ENCODE data around the gene GNB1L. TPM values are rescaled to one million over a fixed set of nuclear protein-coding genes. Genes with fewer than 3 reads are reported as not detected.

GNB1L gene
- total RNA-seq, 4 donors from 2014 or later = 0.59 to 12.2 (median 3.1) TPM

- DNase-seq = no peak
- intact Hi-C loops (cut with DNase I; ENCODE audit: low total_unique reads) = no loop called here
- H3K9me3 ChIP-seq = no peaks in the 10 kb centered on the region
- TF ChIP-seq CTCF (IDR thresholded peaks at IDR 0.05) (no peak), POLR2A (IDR thresholded peaks at IDR 0.05) (no peak)
- no peak overlapping the region for H3K27ac ChIP-seq
- no peaks in the 10 kb centered on the region for H3K36me3 ChIP-seq
- H3K4me1 ChIP-seq = peaks cover 0 to 26% of the 10 kb centered on the region in 2 donors
- peaks cover 18 to 38% of the 10 kb centered on the region in 2 donors for H3K27me3 ChIP-seq
- H3K4me3 ChIP-seq = no peak overlapping the region
These were observed 97.3 kb downstream of the GNB1L start for GRCh38 chr22:19757140-19757984.

- Histone ChIP-seq H3K27ac (no peak overlapping the region), H3K27me3 (peaks cover 18 to 31% of the 10 kb centered on the region in 2 donors), H3K4me1 (peaks cover 0 to 26% of the 10 kb centered on the region in 2 donors), H3K9me3 (no peaks in the 10 kb centered on the region), H3K4me3 (no peak overlapping the region), H3K36me3 (no peaks in the 10 kb centered on the region)
- no peak for TF ChIP-seq POLR2A (IDR thresholded peaks at IDR 0.05)
- TF ChIP-seq CTCF (IDR thresholded peaks at IDR 0.05) = peak; percentile 36 to 68 (median 42)
- DNase-seq = peak in 1 of 2 donors; percentile 34
- intact Hi-C loops (cut with DNase I; ENCODE audit: low total_unique reads) = no loop called here
These were observed 98.2 kb downstream of the GNB1L start for GRCh38 chr22:19756288-19757128.

GRCh38 chr22:19755722-19756287 lies 98.9 kb downstream of the GNB1L start:
- Histone ChIP-seq H3K9me3 (no peaks in the 10 kb centered on the region), H3K4me3 (no peak overlapping the region), H3K4me1 (peaks cover 0 to 22% of the 10 kb centered on the region in 2 donors), H3K27ac (no peak overlapping the region), H3K36me3 (no peaks in the 10 kb centered on the region), H3K27me3 (peaks cover 18 to 31% of the 10 kb centered on the region in 2 donors)
- TF ChIP-seq POLR2A (IDR thresholded peaks at IDR 0.05) (no peak), CTCF (IDR thresholded peaks at IDR 0.05) (no peak)
- no peak for DNase-seq
- intact Hi-C loops (cut with DNase I; ENCODE audit: low total_unique reads) = no loop called here

- Histone ChIP-seq H3K27ac (no peak overlapping the region), H3K4me3 (no peak overlapping the region)
- TF ChIP-seq CTCF (IDR thresholded peaks at IDR 0.05) (no peak), POLR2A (IDR thresholded peaks at IDR 0.05) (no peak)
These were observed 99.4 kb downstream of the GNB1L start for GRCh38 chr22:19755145-19755710.

More at GRCh38 chr22:19755145-19755710, 99.4 kb downstream of the GNB1L start:
- Histone ChIP-seq H3K4me1 (peaks cover 0 to 22% of the 10 kb centered on the region in 2 donors), H3K36me3 (no peaks in the 10 kb centered on the region), H3K27me3 (peaks cover 18 to 31% of the 10 kb centered on the region in 2 donors), H3K9me3 (no peaks in the 10 kb centered on the region)
- intact Hi-C loops (cut with DNase I; ENCODE audit: low total_unique reads) = no loop called here
- DNase-seq = no peak
